ENCODE data around the gene MIPEP. TPM values are rescaled to one million over a fixed set of nuclear protein-coding genes. Genes with fewer than 3 reads are reported as not detected.

Gene MIPEP
- 22.0 TPM for total RNA-seq

GRCh38 chr13:23888658-23889614, at the start of gene MIPEP:
TSS of gene MIPEP (minus strand) at chr13:23889400. CDS start at chr13:23889320, 80 bp downstream.

GRCh38 chr13:23897452-23897919, 8.3 kb upstream of the MIPEP start, which contains the start of gene C1QTNF9B:
TSS of gene C1QTNF9B (minus strand) at chr13:23897502.

Small RNAs within 50 kb of the gene (small RNA-seq; reads per million reads assigned to genes)
- gene MTCO3P2 (ENCODE audit: low replicate concordance): not detected

Other genes starting within 250 kb of the MIPEP start
- not detected for gene C1QTNF9B, start 8.1 kb upstream of the MIPEP start, total RNA-seq

Measured in metanephros (tissue), 2 donors.